Measurements from ENCODE around the gene CDK10. TPM values are rescaled to one million over a fixed set of nuclear protein-coding genes. Genes with fewer than 3 reads are reported as not detected.

Gene CDK10
- total and polyA plus RNA-seq, 9 of the 15 experiments (the other 6 are each of a cell fraction or from before 2014, with no cell fraction given), result 2.0 to 85.1 (median 40.1) TPM

GRCh38 chr16:89720813-89721545 is 34.5 kb downstream of the CDK10 start, which contains the start of the genes VPS9D1 and ZNF276 (continued):
- TF ChIP-seq SRF (CRISPR knock-in tag; IDR thresholded peaks at IDR 0.05) (peak in 1 of 2 experiments; percentile 2; a peak in 1 of 4 replicates), GTF2B (IDR thresholded peaks at IDR 0.05; ENCODE audit: extremely low read depth, insufficient read length) (no peak), LARP7 (IDR thresholded peaks at IDR 0.05) (no peak), NR3C1 (CRISPR knock-in tag; IDR thresholded peaks at IDR 0.05) (peak; percentile 77; the same call in 1 of the 2 replicates), KLF6 (CRISPR knock-in tag; IDR thresholded peaks at IDR 0.05; ENCODE audit: borderline replicate concordance) (no peak), PHF21A (IDR thresholded peaks at IDR 0.05; ENCODE audit: borderline replicate concordance, low read depth) (no peak), ZKSCAN3 (CRISPR knock-in tag; IDR thresholded peaks at IDR 0.05) (no peak), ZBTB5 (IDR thresholded peaks at IDR 0.05) (no peak), ERF (CRISPR knock-in tag; IDR thresholded peaks at IDR 0.05) (peak; percentile 83), BRD4 (IDR thresholded peaks at IDR 0.05) (0 out of 2 replicates have a peak, but pooled peaks have one; percentile 43), TSC22D4 (tag; IDR thresholded peaks at IDR 0.05) (no peak), ZNF589 (CRISPR knock-in tag; IDR thresholded peaks at IDR 0.05; ENCODE audit: low read depth) (no peak), PTTG1 (tag; IDR thresholded peaks at IDR 0.05; ENCODE audit: low read depth) (no peak), ZNF778 (CRISPR knock-in tag; IDR thresholded peaks at IDR 0.05) (no peak), TAF15 (IDR thresholded peaks at IDR 0.05; ENCODE audit: low read depth, low read length) (no peak), HDGF (IDR thresholded peaks at IDR 0.05) (no peak), ELF4 (CRISPR knock-in tag; IDR thresholded peaks at IDR 0.05) (0 out of 2 replicates have a peak, but pooled peaks have one; percentile 24), SMARCA4 (IDR thresholded peaks at IDR 0.05) (no peak), PRMT5 (CRISPR knock-in tag; IDR thresholded peaks at IDR 0.05) (no peak), CTCF (IDR thresholded peaks at IDR 0.05 in 2 of 3, conservative IDR thresholded peaks at IDR 0.05 in 1 of 3; ENCODE audit: insufficient read depth in 2 of 3, low read depth in 1 of 3, low read length in 3 of 3) (no peak), MXD1 (CRISPR knock-in tag; IDR thresholded peaks at IDR 0.05; ENCODE audit: borderline replicate concordance, poor library complexity, severe bottlenecking) (peak; percentile 35), E2F5 (CRISPR knock-in tag; IDR thresholded peaks at IDR 0.05) (no peak), LEF1 (IDR thresholded peaks at IDR 0.05) (no peak), CC2D1A (IDR thresholded peaks at IDR 0.05) (no peak), HSF4 (CRISPR knock-in tag; IDR thresholded peaks at IDR 0.05; ENCODE audit: borderline replicate concordance) (no peak)
